D721Med (cell line): ENCODE data around the gene TNFRSF18.

Experiments used
- DNase-seq: peaks from one replicate; pipeline ENCODE4 v3.0.0; 2011; ENCODE audit warnings: low spot score; ENCODE audit not compliant: insufficient read length
- FAIRE-seq: peaks from 2 replicates; lab custom pipeline; 2011; peaks lifted over from hg19 to GRCh38; lab: Jason Lieb, UNC
- CTCF ChIP-seq: IDR thresholded peaks from 2 replicates; pipeline ENCODE4 v1.5.1; 2012; ENCODE audit warnings: mild to moderate bottlenecking, control low read depth; ENCODE audit not compliant: insufficient read depth; ENCODE audit errors: missing control alignments

Gene TNFRSF18

DNA sequence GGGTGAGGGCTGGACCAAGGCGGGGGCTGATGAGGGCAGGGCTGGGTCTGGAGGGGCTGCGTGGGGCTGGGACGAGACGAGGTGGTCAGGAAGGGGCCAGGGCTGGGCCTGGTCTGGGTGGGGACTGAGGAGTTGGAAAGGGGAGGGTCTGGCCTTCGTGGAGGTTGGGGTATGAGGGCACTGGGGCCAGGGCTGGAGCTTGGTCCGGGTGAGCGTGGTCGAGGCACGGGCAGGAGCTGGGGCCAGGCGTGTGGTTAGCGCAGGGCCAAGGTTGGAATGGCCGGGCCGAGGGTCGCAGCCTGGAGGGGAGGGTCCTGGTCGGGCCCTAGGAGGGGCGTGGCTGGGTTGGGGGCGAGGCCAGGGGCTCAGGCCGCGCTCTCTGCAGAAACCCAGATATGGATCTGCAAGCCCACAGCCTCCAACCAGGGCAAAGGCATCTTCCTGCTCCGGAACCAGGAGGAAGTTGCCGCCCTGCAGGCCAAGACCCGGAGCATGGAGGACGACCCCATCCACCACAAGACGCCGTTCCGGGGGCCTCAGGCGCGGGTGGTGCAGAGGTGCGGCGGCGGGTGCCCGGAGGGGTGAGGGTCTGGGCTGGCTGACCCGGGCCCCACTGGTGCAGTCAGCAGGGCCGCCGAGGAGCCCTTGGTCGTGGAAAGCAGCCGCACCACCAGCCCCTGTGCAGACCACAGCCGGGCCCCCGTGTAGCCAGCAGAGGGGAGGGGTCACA, 23.7 kb downstream of the TNFRSF18 start:
- no peak for FAIRE-seq
- no peak for DNase-seq
- TF ChIP-seq CTCF, result no peak

GRCh38 chr1:1181938-1182410, 24.4 kb downstream of the TNFRSF18 start:
- FAIRE-seq, result no peak
- no peak for DNase-seq
- TF ChIP-seq CTCF, result no peak

GRCh38 chr1:1181129-1181937, 25.1 kb downstream of the TNFRSF18 start:
- DNase-seq (no peak), FAIRE-seq (no peak)
- TF ChIP-seq CTCF, result no peak

DNA sequence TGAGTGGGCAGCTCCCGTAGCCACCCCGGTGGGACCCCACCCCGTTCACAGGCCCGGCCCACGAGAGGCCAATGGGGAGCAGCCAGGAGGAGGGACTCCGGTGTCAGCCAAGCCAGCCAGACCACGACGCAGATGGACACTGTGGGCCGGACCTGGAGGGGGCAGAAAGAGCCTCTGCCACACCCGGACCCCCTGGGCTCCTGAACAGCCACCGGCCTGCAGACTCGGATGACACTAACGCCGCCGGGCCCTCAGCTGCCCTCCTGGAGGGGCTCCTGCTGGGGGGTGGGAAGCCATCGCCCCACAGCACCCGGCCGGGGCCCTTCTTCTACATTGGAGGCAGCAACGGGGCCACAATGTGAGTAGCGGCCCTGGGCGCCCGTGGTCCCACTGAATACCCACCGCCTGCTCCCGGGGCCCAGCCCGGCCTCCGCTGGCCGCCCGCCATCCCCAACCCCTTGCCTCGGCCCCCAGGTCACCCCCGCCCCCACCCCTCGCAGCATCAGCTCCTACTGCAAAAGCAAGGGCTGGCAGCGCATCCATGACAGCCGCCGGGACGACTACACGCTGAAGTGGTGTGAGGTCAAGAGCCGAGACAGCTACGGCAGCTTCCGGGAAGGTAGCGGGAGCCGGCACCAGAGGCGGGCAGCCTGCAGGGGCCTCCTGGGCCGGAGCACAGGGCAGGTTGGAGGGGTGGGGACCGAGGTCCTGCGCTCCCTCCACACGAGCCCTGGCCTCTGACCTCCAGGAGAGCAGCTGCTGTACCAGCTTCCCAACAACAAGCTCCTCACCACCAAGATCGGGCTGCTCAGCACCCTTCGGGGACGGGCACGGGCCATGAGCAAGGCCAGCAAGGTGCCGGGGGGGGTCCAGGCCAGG, 26.2 kb downstream of the TNFRSF18 start:
- no peak for FAIRE-seq
- no peak for DNase-seq
- TF ChIP-seq CTCF, result no peak

- no peak for FAIRE-seq
- DNase-seq, result no peak
- no peak for TF ChIP-seq CTCF
Observed at GRCh38 chr1:1179346-1179982, 26.9 kb downstream of the TNFRSF18 start.

DNA sequence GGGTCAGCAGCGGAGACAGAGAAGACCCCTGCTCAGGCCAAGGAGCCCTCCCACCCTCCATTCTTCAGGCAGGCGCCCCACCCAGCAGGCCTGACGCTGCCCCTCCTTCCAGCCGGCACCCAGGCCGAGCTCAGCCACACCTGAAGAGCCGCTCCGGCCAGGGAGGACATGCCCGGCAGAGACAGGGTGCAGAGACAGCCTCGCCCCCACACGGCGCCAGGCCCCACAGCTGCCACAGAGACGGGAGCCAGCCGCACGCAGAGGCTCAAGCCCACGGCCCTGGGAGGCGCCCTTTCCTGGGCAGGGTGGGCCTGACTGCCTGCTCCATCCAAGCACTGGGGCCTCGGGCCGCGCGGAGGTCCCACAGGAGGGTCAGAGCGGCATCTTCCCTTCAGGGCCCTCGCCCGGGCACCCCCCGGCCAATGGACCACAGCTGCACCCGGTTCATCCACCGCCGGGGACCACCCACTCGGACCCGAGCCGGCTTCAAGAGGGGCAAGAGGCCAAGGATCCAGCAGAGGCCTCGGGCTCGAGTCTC, 27.5 kb downstream of the TNFRSF18 start:
- FAIRE-seq, result no peak
- no peak for DNase-seq
- TF ChIP-seq CTCF, result no peak
